Uterus (tissue), 4 donors: ENCODE data around the gene THBS4. TPM values are rescaled to one million over a fixed set of nuclear protein-coding genes. Genes with fewer than 3 reads are reported as not detected.

Experiments
- DNase-seq, 2 donors: peaks; one replicate each; pipeline ENCODE4 v3.0.0-alpha.2; 2019 to 2020
- H3K27ac ChIP-seq, 2 donors: fragments of 200-600 bp; sonication (generic); 1 replicate in 1 of 2; 2 replicates in 1 of 2; pipeline ENCODE4 v1.5.1; 2016 to 2018
- H3K27me3 ChIP-seq, 2 donors: fragments of 200-600 bp; sonication (generic); one replicate each; pipeline ENCODE4 v1.5.1; 2018 to 2019; ENCODE audit warnings: control low read depth in 1 of 2
- H3K36me3 ChIP-seq, 2 donors: fragments of 200-600 bp; sonication (generic); one replicate each; pipeline ENCODE4 v1.5.1; 2019; ENCODE audit warnings: control low read depth in 1 of 2
- H3K4me1 ChIP-seq, 2 donors: fragments of 200-600 bp; sonication (generic); one replicate each; pipeline ENCODE4 v1.5.1; 2018 to 2019; ENCODE audit warnings: control low read depth in 1 of 2
- H3K4me3 ChIP-seq, 2 donors: fragments of 200-600 bp; sonication (generic); 1 replicate in 1 of 2; 2 replicates in 1 of 2; pipeline ENCODE4 v1.5.1; 2018 to 2019; ENCODE audit warnings: mild to moderate bottlenecking in 1 of 2
- H3K9me3 ChIP-seq, 2 donors: fragments of 200-600 bp; sonication (generic); one replicate each; pipeline ENCODE4 v1.5.1; 2019; ENCODE audit warnings: control low read depth in 1 of 2
- CTCF ChIP-seq, 4 experiments: fragments of 200-600 bp in 2 of 4; fragments of 450-650 bp in 2 of 4; sonication (generic) in 2 of 4; IDR thresholded peaks; one replicate each; pipeline ENCODE4 v1.5.1; 2016 to 2019; ENCODE audit warnings: antibody characterized with exemption in 4 of 4, mild to moderate bottlenecking in 2 of 4, moderate library complexity in 1 of 4
- POLR2A ChIP-seq, 2 donors: fragments of 450-650 bp; IDR thresholded peaks; one replicate each; pipeline ENCODE4 v1.6.1; 2016; ENCODE audit warnings: antibody characterized with exemption in 2 of 2, mild to moderate bottlenecking in 1 of 2, moderate library complexity in 1 of 2
- intact Hi-C: fragments of 100-400 bp; cut with DNase I; formaldehyde crosslinking; loops from one replicate; pipeline ENCODE4 v1.15.1; 2023; ENCODE audit warnings: low total_unique reads
- total RNA-seq, 4 donors: library from RNA; depleted of rRNA in 3 of 4; stranded (reverse); fragments of >200 nt in 3 of 4; gene quantifications; one replicate each; pipeline versions ENCODE4 v1.1.0 to v1.2.4, GENCODE V29; 2014 to 2023
- donor health status: DM: yes; HTN: yes; CAD: no.

Gene THBS4
- total RNA-seq, 4 donors from 2014 or later = 4.7 to 40.4 (median 6.0) TPM

DNA sequence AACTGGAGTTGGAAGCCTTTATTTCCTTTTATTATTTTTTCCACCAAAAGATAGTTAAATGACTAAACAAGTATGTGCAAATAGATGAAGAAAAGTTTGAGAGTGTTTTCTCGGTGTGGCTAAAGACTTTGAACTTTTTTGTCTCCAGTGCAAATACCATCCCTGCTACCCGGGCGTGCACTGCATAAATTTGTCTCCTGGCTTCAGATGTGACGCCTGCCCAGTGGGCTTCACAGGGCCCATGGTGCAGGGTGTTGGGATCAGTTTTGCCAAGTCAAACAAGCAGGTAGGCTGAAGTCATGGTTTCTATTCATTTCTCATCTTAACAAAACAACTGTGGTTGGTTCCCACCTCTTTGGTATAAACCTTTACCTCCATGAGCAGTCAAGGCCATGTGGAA lies 26.4 kb downstream of the THBS4 start:
- DNase-seq = no peak
- H3K9me3 ChIP-seq = no peaks in the 10 kb centered on the region
- H3K27me3 ChIP-seq = no peaks in the 10 kb centered on the region
- H3K4me1 ChIP-seq = no peaks in the 10 kb centered on the region
- no peaks in the 10 kb centered on the region for H3K36me3 ChIP-seq
- H3K27ac ChIP-seq = no peak overlapping the region
- no peak for TF ChIP-seq POLR2A (IDR thresholded peaks at IDR 0.05)
- TF ChIP-seq CTCF (IDR thresholded peaks at IDR 0.05) = no peak
- H3K4me3 ChIP-seq = no peak overlapping the region
- intact Hi-C loops = no loop called here

GRCh38 chr5:80064124-80064523 lies 29.0 kb downstream of the THBS4 start:
- Histone ChIP-seq H3K27me3 (no peaks in the 10 kb centered on the region), H3K4me3 (no peak overlapping the region), H3K9me3 (no peaks in the 10 kb centered on the region), H3K27ac (no peak overlapping the region), H3K36me3 (no peaks in the 10 kb centered on the region), H3K4me1 (no peaks in the 10 kb centered on the region)
- intact Hi-C loops = no loop called here
- DNase-seq = no peak
- TF ChIP-seq CTCF (IDR thresholded peaks at IDR 0.05) (no peak), POLR2A (IDR thresholded peaks at IDR 0.05) (no peak)

- Histone ChIP-seq H3K36me3 (no peaks in the 10 kb centered on the region), H3K27me3 (no peaks in the 10 kb centered on the region), H3K27ac (no peak overlapping the region), H3K4me1 (no peaks in the 10 kb centered on the region), H3K9me3 (no peaks in the 10 kb centered on the region), H3K4me3 (no peak overlapping the region)
- DNase-seq = no peak
- intact Hi-C loops = no loop called here
- TF ChIP-seq CTCF (IDR thresholded peaks at IDR 0.05) (no peak), POLR2A (IDR thresholded peaks at IDR 0.05) (no peak)
Measured at GRCh38 chr5:80067016-80067415, 31.9 kb downstream of the THBS4 start.

DNA sequence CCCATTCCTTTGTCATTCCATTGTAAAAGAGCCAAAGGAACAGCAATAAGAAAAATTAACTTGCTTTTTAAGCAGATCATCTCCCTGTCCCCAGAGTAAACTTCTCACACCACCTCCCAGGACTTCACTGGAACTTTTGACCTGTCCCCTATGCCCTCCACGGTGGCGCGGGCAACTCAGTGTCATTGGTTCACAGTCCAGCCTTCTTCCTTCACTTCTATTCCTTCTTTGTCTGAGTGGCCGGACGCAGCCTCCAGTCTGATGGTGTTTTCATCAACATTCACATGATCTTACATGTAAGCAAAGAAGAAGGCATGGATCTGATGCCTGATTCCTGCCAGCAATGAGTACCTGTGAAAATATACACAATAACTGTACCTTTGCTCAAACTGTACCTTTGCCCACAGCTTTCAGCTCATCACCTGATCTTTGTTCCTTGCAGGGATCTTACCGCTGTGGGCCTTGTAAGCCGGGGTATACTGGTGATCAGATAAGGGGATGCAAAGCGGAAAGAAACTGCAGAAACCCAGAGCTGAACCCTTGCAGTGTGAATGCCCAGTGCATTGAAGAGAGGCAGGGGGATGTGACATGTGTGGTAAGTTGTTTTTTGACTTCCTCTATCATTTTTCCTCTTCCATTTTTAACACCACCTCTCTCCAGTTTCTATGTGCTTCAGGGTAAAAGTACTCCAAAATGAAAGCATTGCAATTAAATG lies 32.5 kb downstream of the THBS4 start:
- H3K36me3 ChIP-seq = no peaks in the 10 kb centered on the region
- no peaks in the 10 kb centered on the region for H3K9me3 ChIP-seq
- intact Hi-C loops = no loop called here
- no peak for DNase-seq
- no peaks in the 10 kb centered on the region for H3K4me1 ChIP-seq
- no peak overlapping the region for H3K4me3 ChIP-seq
- H3K27me3 ChIP-seq = no peaks in the 10 kb centered on the region
- H3K27ac ChIP-seq = no peak overlapping the region
- no peak for TF ChIP-seq CTCF (IDR thresholded peaks at IDR 0.05)
- no peak for TF ChIP-seq POLR2A (IDR thresholded peaks at IDR 0.05)

DNA sequence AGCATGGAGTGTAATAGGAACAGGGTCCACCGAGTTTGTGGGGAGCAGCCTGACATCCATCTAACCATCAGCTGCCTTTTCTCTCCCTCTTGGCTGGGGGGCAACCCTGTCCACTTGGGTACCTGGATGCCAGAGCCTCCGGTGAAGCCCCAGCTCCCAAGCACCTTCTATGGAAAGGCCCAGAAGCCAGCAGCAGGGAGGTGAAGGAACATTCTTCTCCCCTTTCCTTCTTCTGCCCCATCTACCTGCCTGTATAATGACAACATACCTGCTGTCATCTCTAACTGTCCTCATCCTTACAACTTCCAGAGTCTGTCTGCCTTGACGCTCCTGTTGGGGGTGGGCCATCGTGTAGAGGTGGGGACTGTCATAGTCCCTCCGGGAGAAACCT lies 33.1 kb downstream of the THBS4 start:
- no peak overlapping the region for H3K4me3 ChIP-seq
- intact Hi-C loops = no loop called here
- no peak for DNase-seq
- no peaks in the 10 kb centered on the region for H3K27me3 ChIP-seq
- no peaks in the 10 kb centered on the region for H3K9me3 ChIP-seq
- H3K27ac ChIP-seq = no peak overlapping the region
- H3K4me1 ChIP-seq = no peaks in the 10 kb centered on the region
- no peaks in the 10 kb centered on the region for H3K36me3 ChIP-seq
- TF ChIP-seq POLR2A (IDR thresholded peaks at IDR 0.05) (no peak), CTCF (IDR thresholded peaks at IDR 0.05) (no peak)
